Transverse colon (tissue), 4 donors: ENCODE results near the gene XRCC4.

ENCODE experiments used
- EP300 ChIP-seq: sonication (generic); formaldehyde crosslinking; IDR thresholded peaks from one replicate; pipeline ENCODE4 v1.6.1; 2017; ENCODE audit warnings: antibody characterized with exemption, low read depth
- POLR2A ChIP-seq: fragments of 450-650 bp; IDR thresholded peaks from one replicate; pipeline ENCODE4 v1.6.1; 2016; ENCODE audit warnings: antibody characterized with exemption, mild to moderate bottlenecking, moderate library complexity
- POLR2AphosphoS5 ChIP-seq, 3 donors: sonication (generic); formaldehyde crosslinking; IDR thresholded peaks; one replicate each; pipeline ENCODE4 v1.6.1; 2016; ENCODE audit warnings: antibody characterized with exemption in 3 of 3
- TF ChIP-seq, protein P1 (sequence below), 5 experiments: fragments of 200-600 bp in 3 of 5; fragments of 450-650 bp in 2 of 5; sonication (generic) in 3 of 5; IDR thresholded peaks; 1 replicate in 2 of 5; 2 replicates in 3 of 5; pipeline ENCODE4 v1.5.1; 2016 to 2017; ENCODE audit warnings: antibody characterized with exemption in 5 of 5, inconsistent platforms in 3 of 5, mild to moderate bottlenecking in 2 of 5, moderate library complexity in 1 of 5

- no peak for TF ChIP-seq POLR2A
- TF ChIP-seq, protein P1, sequence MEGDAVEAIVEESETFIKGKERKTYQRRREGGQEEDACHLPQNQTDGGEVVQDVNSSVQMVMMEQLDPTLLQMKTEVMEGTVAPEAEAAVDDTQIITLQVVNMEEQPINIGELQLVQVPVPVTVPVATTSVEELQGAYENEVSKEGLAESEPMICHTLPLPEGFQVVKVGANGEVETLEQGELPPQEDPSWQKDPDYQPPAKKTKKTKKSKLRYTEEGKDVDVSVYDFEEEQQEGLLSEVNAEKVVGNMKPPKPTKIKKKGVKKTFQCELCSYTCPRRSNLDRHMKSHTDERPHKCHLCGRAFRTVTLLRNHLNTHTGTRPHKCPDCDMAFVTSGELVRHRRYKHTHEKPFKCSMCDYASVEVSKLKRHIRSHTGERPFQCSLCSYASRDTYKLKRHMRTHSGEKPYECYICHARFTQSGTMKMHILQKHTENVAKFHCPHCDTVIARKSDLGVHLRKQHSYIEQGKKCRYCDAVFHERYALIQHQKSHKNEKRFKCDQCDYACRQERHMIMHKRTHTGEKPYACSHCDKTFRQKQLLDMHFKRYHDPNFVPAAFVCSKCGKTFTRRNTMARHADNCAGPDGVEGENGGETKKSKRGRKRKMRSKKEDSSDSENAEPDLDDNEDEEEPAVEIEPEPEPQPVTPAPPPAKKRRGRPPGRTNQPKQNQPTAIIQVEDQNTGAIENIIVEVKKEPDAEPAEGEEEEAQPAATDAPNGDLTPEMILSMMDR (IDR thresholded peaks at IDR 0.05): no peak
- no peak for TF ChIP-seq POLR2AphosphoS5 (IDR thresholded peaks at IDR 0.05)
- no peak for TF ChIP-seq EP300
Measured at GRCh38 chr5:83148370-83148769, 71.0 kb downstream of the XRCC4 start.
